ENCODE measurements around the gene PRKCZ. TPM values are rescaled to one million over a fixed set of nuclear protein-coding genes. Genes with fewer than 3 reads are reported as not detected.

PRKCZ gene
- total RNA-seq, 1 donor from 2014 or later = 17.9 TPM

DNA sequence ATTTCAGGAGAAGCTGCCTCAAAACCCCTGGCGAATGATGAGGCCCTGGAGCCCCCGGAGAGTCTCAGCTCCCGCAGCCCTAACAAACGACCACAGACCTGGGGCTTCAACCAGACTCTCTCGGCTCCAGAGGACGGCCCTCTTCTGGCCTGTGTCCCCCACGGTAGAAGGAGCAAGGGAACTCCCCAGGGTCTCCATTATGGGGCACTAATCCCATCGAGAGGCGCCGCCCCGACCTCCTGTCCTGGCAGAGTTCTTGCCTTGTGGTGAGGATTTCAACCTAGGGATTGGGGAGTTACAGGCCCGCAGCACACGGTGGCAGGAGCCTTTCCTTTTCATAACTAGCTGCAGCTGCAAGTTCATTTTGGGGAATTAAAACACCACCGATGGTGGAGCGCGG lies 138.1 kb downstream of the PRKCZ start:
- intact Hi-C loops (cut with DNase I) = no loop called here
- peaks cover 0 to 4% of the 10 kb centered on the region in 2 donors for H3K36me3 ChIP-seq
- no peaks in the 10 kb centered on the region for H3K9me3 ChIP-seq
- H3K27me3 ChIP-seq = no peaks in the 10 kb centered on the region
- H3K4me1 ChIP-seq = peaks cover 41% of the 10 kb centered on the region
- peak overlapping the region; percentile 0 for H3K27ac ChIP-seq
- DNase-seq (ENCODE audit: extremely low spot score in 2 of 2) = no peak
- TF ChIP-seq POLR2AphosphoS5 (IDR thresholded peaks at IDR 0.05; ENCODE audit: insufficient read depth in 1 of 2, low read depth in 1 of 2) = no peak
- no peak overlapping the region for H3K4me3 ChIP-seq

DNA sequence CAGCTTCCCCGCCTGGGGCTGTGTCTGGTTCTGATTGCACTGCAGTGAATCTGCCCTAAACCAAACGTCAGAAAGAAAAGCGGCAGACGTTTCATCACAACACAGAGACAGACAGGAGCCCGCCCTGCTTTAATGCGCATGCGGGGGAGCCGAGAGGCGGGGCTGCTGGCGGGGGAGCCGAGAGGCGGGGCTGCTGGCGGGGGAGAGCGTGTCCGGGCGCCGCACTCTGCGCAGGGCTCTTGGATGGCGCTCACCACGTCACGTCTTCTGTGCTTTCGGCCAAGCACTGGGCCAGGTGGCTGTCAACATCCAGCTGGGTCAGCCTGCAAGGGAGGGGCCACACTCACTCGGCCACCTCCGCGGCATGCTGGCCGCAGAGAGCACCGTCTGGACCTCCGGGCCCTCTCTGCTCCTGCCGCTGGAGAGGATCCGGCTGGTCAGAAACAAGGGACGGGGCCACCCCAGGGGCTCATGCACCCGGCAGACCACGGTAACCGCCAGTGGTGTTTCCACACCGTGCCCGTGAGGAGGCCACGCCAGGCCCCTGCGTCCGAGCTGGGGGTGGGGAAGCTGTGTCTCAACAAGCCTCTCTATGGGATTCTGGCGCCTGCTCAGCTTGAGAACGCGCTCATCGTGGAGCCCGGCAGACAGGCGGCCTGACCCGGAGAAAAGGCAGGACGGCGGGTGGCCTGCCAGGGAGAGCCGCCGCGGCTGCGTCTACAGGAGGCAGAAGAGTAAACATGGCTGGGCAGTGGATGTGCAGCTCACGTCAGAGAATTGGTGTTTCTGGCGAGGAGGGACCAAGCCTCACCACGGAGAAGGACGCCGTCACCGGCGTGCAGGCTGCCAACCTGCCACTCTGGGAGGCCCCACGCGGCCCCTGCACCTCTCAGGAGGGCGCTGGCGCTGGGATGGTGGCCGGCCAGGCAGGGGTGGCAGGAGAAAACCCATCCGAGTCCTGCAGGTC lies 139.5 kb downstream of the PRKCZ start:
- peaks cover 51% of the 10 kb centered on the region for H3K4me1 ChIP-seq

DNA sequence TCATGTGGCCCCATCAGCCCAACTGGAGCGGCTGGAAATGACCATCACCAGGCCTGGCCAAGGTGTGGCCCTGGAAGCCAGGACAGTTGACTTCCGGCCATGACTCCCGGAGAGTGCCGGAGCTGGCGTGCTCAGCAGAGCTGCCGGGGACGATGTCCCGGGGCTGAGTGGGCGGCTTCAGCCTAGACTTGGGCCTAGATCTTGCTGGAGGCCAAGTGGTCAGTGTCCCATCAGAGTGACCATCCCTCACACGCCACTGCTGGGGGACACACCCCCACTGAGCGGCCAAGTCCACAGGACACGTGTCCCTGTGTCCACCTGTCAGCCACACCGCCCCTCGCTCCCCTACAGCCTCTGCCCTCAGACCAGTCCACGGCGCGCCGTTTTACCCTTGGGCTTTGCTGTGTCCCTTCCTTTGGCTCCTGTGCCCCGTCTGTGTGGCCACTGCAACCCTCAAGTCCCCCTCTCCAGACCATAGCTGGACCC lies 140.3 kb downstream of the PRKCZ start:
- no peaks in the 10 kb centered on the region for H3K9me3 ChIP-seq
- H3K4me3 ChIP-seq = peak overlapping the region; percentile 51 to 57
- peaks cover 55% of the 10 kb centered on the region for H3K4me1 ChIP-seq
- no peaks in the 10 kb centered on the region for H3K27me3 ChIP-seq
- no peak for TF ChIP-seq POLR2A (IDR thresholded peaks at IDR 0.05)
- no peak for TF ChIP-seq POLR2AphosphoS5 (IDR thresholded peaks at IDR 0.05; ENCODE audit: insufficient read depth in 1 of 2, low read depth in 1 of 2)
- TF ChIP-seq, protein P1, sequence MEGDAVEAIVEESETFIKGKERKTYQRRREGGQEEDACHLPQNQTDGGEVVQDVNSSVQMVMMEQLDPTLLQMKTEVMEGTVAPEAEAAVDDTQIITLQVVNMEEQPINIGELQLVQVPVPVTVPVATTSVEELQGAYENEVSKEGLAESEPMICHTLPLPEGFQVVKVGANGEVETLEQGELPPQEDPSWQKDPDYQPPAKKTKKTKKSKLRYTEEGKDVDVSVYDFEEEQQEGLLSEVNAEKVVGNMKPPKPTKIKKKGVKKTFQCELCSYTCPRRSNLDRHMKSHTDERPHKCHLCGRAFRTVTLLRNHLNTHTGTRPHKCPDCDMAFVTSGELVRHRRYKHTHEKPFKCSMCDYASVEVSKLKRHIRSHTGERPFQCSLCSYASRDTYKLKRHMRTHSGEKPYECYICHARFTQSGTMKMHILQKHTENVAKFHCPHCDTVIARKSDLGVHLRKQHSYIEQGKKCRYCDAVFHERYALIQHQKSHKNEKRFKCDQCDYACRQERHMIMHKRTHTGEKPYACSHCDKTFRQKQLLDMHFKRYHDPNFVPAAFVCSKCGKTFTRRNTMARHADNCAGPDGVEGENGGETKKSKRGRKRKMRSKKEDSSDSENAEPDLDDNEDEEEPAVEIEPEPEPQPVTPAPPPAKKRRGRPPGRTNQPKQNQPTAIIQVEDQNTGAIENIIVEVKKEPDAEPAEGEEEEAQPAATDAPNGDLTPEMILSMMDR (IDR thresholded peaks at IDR 0.05) = no peak
- no peak for DNase-seq (ENCODE audit: extremely low spot score in 2 of 2)
- peaks cover 0 to 4% of the 10 kb centered on the region in 2 donors for H3K36me3 ChIP-seq
- intact Hi-C loops (cut with DNase I) = loop anchor here (10.0 kb wide), 1 partner anchor 354 kb away; no protein-coding TSS in a partner anchor
- peak overlapping the region; percentile 93 for H3K27ac ChIP-seq

More for the DNA sequence above, 139.5 kb downstream of the PRKCZ start:
- Histone ChIP-seq H3K4me3 (peak overlapping the region; percentile 51 to 57), H3K27ac (peak overlapping the region; percentile 93), H3K27me3 (no peaks in the 10 kb centered on the region), H3K36me3 (peaks cover 0 to 4% of the 10 kb centered on the region in 2 donors), H3K9me3 (no peaks in the 10 kb centered on the region)
- TF ChIP-seq POLR2AphosphoS5 (IDR thresholded peaks at IDR 0.05; ENCODE audit: insufficient read depth in 1 of 2, low read depth in 1 of 2) = peak; percentile 96 to 97
- TF ChIP-seq, protein P1 (IDR thresholded peaks at IDR 0.05) = no peak
- TF ChIP-seq POLR2A (IDR thresholded peaks at IDR 0.05) = peak in 1 of 2 donors; percentile 48
- peak in 1 of 2 donors; percentile 96 for DNase-seq (ENCODE audit: extremely low spot score in 2 of 2)
- intact Hi-C loops (cut with DNase I) = loop anchor here (10.0 kb wide), 1 partner anchor 355 kb away; no protein-coding TSS in a partner anchor

DNA sequence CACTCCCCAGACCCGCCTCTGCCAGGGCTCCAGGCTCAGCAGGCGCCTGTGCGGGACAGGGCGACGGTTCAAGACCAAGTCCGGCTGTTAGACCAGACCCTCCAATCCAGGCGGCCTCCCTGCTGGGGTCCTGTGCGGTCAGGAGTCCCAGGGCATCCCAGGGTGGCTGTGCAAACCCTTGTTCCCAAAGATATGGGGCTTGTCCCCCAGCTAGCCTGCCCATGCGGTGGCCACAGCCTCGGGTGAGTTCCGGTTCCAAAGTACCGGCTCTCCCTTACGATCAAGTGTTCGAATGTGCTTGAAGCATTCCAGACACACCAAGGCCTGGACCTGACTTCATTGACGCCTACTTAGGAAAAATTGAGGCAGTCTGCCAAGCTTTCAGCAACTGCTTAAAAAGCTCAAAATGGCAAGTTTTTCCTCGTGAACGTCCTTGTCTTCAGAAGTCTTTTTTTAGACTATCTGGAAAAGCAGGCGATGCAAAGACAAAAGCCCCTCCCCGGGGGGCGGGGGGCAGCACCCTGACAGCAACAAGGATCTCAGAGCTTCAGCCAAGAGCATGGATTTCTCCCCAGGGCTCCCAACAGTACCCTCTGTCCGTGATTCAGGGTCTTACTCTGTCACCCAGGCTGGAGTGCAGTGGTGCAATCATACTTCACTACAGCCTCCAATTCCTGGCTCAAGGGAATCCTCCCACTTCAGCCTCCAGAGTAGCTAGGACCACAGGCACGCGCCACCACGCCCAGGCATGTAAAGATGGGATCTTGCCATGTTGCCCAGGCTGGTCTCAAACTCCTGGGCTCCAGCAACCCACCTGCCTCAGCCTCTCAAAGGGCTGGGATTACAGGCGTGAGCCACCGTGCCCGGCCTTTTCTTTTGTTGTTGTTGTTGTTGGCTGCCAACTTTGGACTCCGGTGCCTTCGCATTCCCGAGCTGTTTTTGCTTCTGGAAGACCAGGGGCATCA lies 142.1 kb downstream of the PRKCZ start:
- no peak overlapping the region for H3K4me3 ChIP-seq
- H3K27ac ChIP-seq = peak overlapping the region; percentile 93
- no peaks in the 10 kb centered on the region for H3K27me3 ChIP-seq
- intact Hi-C loops (cut with DNase I) = loop anchor here (10.0 kb wide), 1 partner anchor 352 kb away; no protein-coding TSS in a partner anchor
- TF ChIP-seq POLR2AphosphoS5 (IDR thresholded peaks at IDR 0.05; ENCODE audit: insufficient read depth in 1 of 2, low read depth in 1 of 2) = no peak
- no peak for TF ChIP-seq POLR2A (IDR thresholded peaks at IDR 0.05)
- TF ChIP-seq, protein P1 (IDR thresholded peaks at IDR 0.05) = no peak
- H3K36me3 ChIP-seq = no peaks in the 10 kb centered on the region
- peaks cover 60% of the 10 kb centered on the region for H3K4me1 ChIP-seq
- no peaks in the 10 kb centered on the region for H3K9me3 ChIP-seq
- no peak for DNase-seq (ENCODE audit: extremely low spot score in 2 of 2)

All from vagina (tissue), 2 donors.